H1 (cell line): ENCODE measurements around the gene DUSP12. TPM values are rescaled to one million over a fixed set of nuclear protein-coding genes. Genes with fewer than 3 reads are reported as not detected.

Source experiments
- CTCF ChIA-PET: fragments of 300-600 bp; sonication (Branson Sonifier 250); formaldehyde crosslinking; loops from one replicate; lab custom pipeline; 2021; ENCODE audit not compliant: partially characterized antibody; lab: Charles Lee
- POLR2A ChIA-PET: fragments of 300-600 bp; sonication (Branson Sonifier 250); formaldehyde crosslinking; loops from one replicate; lab custom pipeline; 2021; ENCODE audit warnings: inconsistent platforms; ENCODE audit not compliant: partially characterized antibody; lab: Charles Lee
- DNase-seq, 2 experiments: peaks; one replicate each; pipeline versions ENCODE4 v3.0.0 to v3.0.0-alpha.2; 2010 to 2022; ENCODE audit warnings: low spot score in 2 of 2, low read depth in 1 of 2, mixed read lengths in 1 of 2
- FAIRE-seq: peaks from 2 replicates; lab custom pipeline; 2011; peaks lifted over from hg19 to GRCh38; lab: Jason Lieb, UNC
- H2AFZ ChIP-seq: 2 replicates; pipeline ENCODE4 v1.8.1; 2012; ENCODE audit warnings: low read length, inconsistent platforms
- H2AK5ac ChIP-seq: 2 replicates; pipeline ENCODE4 v1.6.1; 2013; ENCODE audit warnings: low read depth, low read length
- H2BK120ac ChIP-seq: replicated peaks from 2 replicates; pipeline ENCODE3; 2013; ENCODE audit warnings: low read depth, low read length, inconsistent platforms
- H2BK12ac ChIP-seq: 2 replicates; pipeline ENCODE4 v1.6.1; 2013; ENCODE audit warnings: low read depth, low read length
- H2BK15ac ChIP-seq: 2 replicates; pipeline ENCODE4 v1.6.1; 2013; ENCODE audit warnings: low read length
- H2BK20ac ChIP-seq: 2 replicates; pipeline ENCODE4 v1.6.1; 2013; ENCODE audit warnings: low read length
- H2BK5ac ChIP-seq: 2 replicates; pipeline ENCODE4 v1.6.1; 2013; ENCODE audit warnings: low read depth, low read length
- H3K14ac ChIP-seq: 2 replicates; pipeline ENCODE4 v1.6.1; 2013; ENCODE audit warnings: inconsistent platforms; ENCODE audit not compliant: insufficient read length
- H3K18ac ChIP-seq: 2 replicates; pipeline ENCODE4 v1.6.1; 2013; ENCODE audit warnings: low read length; ENCODE audit errors: extremely low read depth
- H3K23ac ChIP-seq: 2 replicates; pipeline ENCODE4 v1.6.1; 2013; ENCODE audit warnings: inconsistent platforms; ENCODE audit not compliant: insufficient read length
- H3K23me2 ChIP-seq: 2 replicates; pipeline ENCODE4 v1.6.1; 2013; ENCODE audit warnings: low read depth, low read length
- H3K27ac ChIP-seq: 2 replicates; pipeline ENCODE4 v1.6.1; 2011; ENCODE audit warnings: low read depth, low read length, inconsistent platforms
- H3K27me3 ChIP-seq, 4 experiments: replicated peaks in 1 of 4; 1 replicate in 1 of 4; 2 replicates in 3 of 4; pipeline versions ENCODE4 v1.6.1 to v1.8.1; 2011 to 2013; ENCODE audit warnings: low read length in 3 of 4, mild to moderate bottlenecking in 3 of 4, inconsistent platforms in 2 of 4, mixed read lengths in 2 of 4, moderate library complexity in 1 of 4; ENCODE audit not compliant: control insufficient read depth in 3 of 4, insufficient read depth in 3 of 4; ENCODE audit errors: extremely low read depth in 1 of 4
- H3K36me3 ChIP-seq, 4 experiments: 2 replicates each; pipeline versions ENCODE4 v1.6.1 to v1.8.1; 2011 to 2013; ENCODE audit warnings: mild to moderate bottlenecking in 4 of 4, low read length in 3 of 4, moderate library complexity in 2 of 4, control low read depth in 1 of 4, inconsistent platforms in 1 of 4; ENCODE audit not compliant: insufficient read depth in 4 of 4, control insufficient read depth in 2 of 4
- H3K4ac ChIP-seq: replicated peaks from 2 replicates; pipeline ENCODE3; 2013; ENCODE audit warnings: low read length, low read depth, mixed read lengths, inconsistent platforms; ENCODE audit not compliant: insufficient read length
- H3K4me1 ChIP-seq, 4 experiments: replicated peaks in 1 of 4; 1 replicate in 1 of 4; 2 replicates in 3 of 4; pipeline versions ENCODE4 v1.6.1 to v1.8.1; 2011 to 2013; ENCODE audit warnings: low read length in 3 of 4, inconsistent platforms in 2 of 4, mixed read lengths in 1 of 4; ENCODE audit not compliant: insufficient read depth in 4 of 4, control insufficient read depth in 3 of 4
- H3K4me2 ChIP-seq, 2 experiments: 2 replicates each; pipeline versions ENCODE4 v1.6.1 to v1.8.1; 2011 to 2013; ENCODE audit warnings: low read depth in 2 of 2, low read length in 2 of 2, control low read depth in 1 of 2, inconsistent platforms in 1 of 2, mild to moderate bottlenecking in 1 of 2; ENCODE audit not compliant: insufficient read depth in 1 of 2
- H3K4me3 ChIP-seq, 4 experiments: fragments of 200-600, 300-600 bp in 1 of 4; sonication (generic), shearing (Covaris generic), sonication (Bioruptor Twin) in 1 of 4; 2 replicates each; pipeline versions ENCODE4 v1.5.1 to v1.8.1; 2011 to 2016; ENCODE audit warnings: low read length in 4 of 4, low read depth in 3 of 4, control low read depth in 2 of 4, inconsistent platforms in 2 of 4, mild to moderate bottlenecking in 2 of 4, mixed read lengths in 1 of 4, moderate library complexity in 1 of 4; ENCODE audit not compliant: insufficient read depth in 2 of 4; ENCODE audit errors: extremely low read depth in 1 of 4
- H3K56ac ChIP-seq: replicated peaks from 2 replicates; pipeline ENCODE3; 2013; ENCODE audit warnings: low read depth, mild to moderate bottlenecking, mixed read lengths, low read length, inconsistent platforms; ENCODE audit not compliant: insufficient read length
- H3K79me1 ChIP-seq: 2 replicates; pipeline ENCODE4 v1.6.1; 2013; ENCODE audit warnings: low read depth, low read length, control low read depth
- H3K79me2 ChIP-seq, 2 experiments: 2 replicates each; pipeline versions ENCODE4 v1.6.1 to v1.8.1; 2012 to 2013; ENCODE audit warnings: low read length in 2 of 2, mild to moderate bottlenecking in 2 of 2, inconsistent platforms in 1 of 2; ENCODE audit not compliant: insufficient read depth in 2 of 2, control insufficient read depth in 1 of 2
- H3K9ac ChIP-seq, 4 experiments: replicated peaks in 1 of 4; 1 replicate in 1 of 4; 2 replicates in 3 of 4; pipeline versions ENCODE4 v1.6.1 to v1.8.1; 2011 to 2013; ENCODE audit warnings: low read depth in 3 of 4, low read length in 3 of 4, control low read depth in 2 of 4, mild to moderate bottlenecking in 2 of 4, moderate library complexity in 2 of 4, inconsistent platforms in 1 of 4; ENCODE audit errors: extremely low read depth in 1 of 4
- H3K9me3 ChIP-seq, 2 experiments: 2 replicates each; pipeline versions ENCODE4 v1.6.1 to v1.8.1; 2012 to 2013; ENCODE audit warnings: mild to moderate bottlenecking in 2 of 2, moderate library complexity in 2 of 2, control low read depth in 1 of 2, inconsistent platforms in 1 of 2, low read depth in 1 of 2, low read length in 1 of 2, mixed read lengths in 1 of 2; ENCODE audit not compliant: insufficient read depth in 2 of 2
- H4K20me1 ChIP-seq, 2 experiments: replicated peaks in 1 of 2; 2 replicates each; pipeline versions ENCODE3 to v1.8.1; 2011 to 2013; ENCODE audit warnings: inconsistent platforms in 2 of 2, low read length in 2 of 2, mild to moderate bottlenecking in 1 of 2; ENCODE audit not compliant: insufficient read depth in 2 of 2, control insufficient read depth in 1 of 2
- H4K5ac ChIP-seq: 2 replicates; pipeline ENCODE4 v1.6.1; 2013; ENCODE audit warnings: low read length, low read depth, mixed read lengths, inconsistent platforms; ENCODE audit not compliant: insufficient read length
- H4K8ac ChIP-seq: 2 replicates; pipeline ENCODE4 v1.8.0; 2013; ENCODE audit warnings: mild to moderate bottlenecking, moderate library complexity, low read length, inconsistent platforms; ENCODE audit not compliant: insufficient read depth; ENCODE audit errors: extremely low read depth
- H4K91ac ChIP-seq: replicated peaks from 2 replicates; pipeline ENCODE3; 2013; ENCODE audit warnings: low read length, mixed read lengths, inconsistent platforms; ENCODE audit not compliant: insufficient read length
- EP300 ChIP-seq, 2 experiments: IDR thresholded peaks; 1 replicate in 1 of 2; 2 replicates in 1 of 2; pipeline ENCODE4 v1.6.1; 2011 to 2012; ENCODE audit warnings: low read depth in 2 of 2, low read length in 2 of 2, mild to moderate bottlenecking in 2 of 2, borderline replicate concordance in 1 of 2, inconsistent platforms in 1 of 2, moderate library complexity in 1 of 2
- JUND ChIP-seq: IDR thresholded peaks from 2 replicates; pipeline ENCODE4 v1.6.1; 2011; ENCODE audit warnings: mild to moderate bottlenecking, improper control_type of control experiment, low read length
- POU5F1 ChIP-seq: IDR thresholded peaks from 2 replicates; pipeline ENCODE4 v1.6.1; 2011; ENCODE audit warnings: low read depth, mild to moderate bottlenecking, low read length, moderate library complexity
- RBBP5 ChIP-seq: IDR thresholded peaks from 2 replicates; pipeline ENCODE4 v1.7.1; 2012; ENCODE audit warnings: low read depth, mild to moderate bottlenecking, inconsistent platforms, low read length, moderate library complexity, borderline replicate concordance
- SAP30 ChIP-seq: fragments of 300-600 bp; sonication (generic); IDR thresholded peaks from 2 replicates; pipeline ENCODE4 v1.7.1; 2012; ENCODE audit warnings: low read length, moderate library complexity, mild to moderate bottlenecking, inconsistent platforms; ENCODE audit not compliant: insufficient read depth, insufficient replicate concordance
- SIN3A ChIP-seq, 2 experiments: IDR thresholded peaks in 1 of 2; conservative IDR thresholded peaks in 1 of 2; 2 replicates each; pipeline ENCODE4 v1.6.1; 2011 to 2012; ENCODE audit warnings: low read length in 2 of 2, improper control_type of control experiment in 1 of 2, low read depth in 1 of 2, mild to moderate bottlenecking in 1 of 2
- SRF ChIP-seq: IDR thresholded peaks from 2 replicates; pipeline ENCODE4 v1.6.1; 2011; ENCODE audit warnings: mild to moderate bottlenecking, low read depth, low read length, moderate library complexity
- TBP ChIP-seq: IDR thresholded peaks from 2 replicates; pipeline ENCODE4 v1.6.1; 2011; ENCODE audit warnings: low read depth, low read length, improper control_type of control experiment
- TEAD4 ChIP-seq: IDR thresholded peaks from 2 replicates; pipeline ENCODE4 v1.6.1; 2012; ENCODE audit warnings: low read depth, low read length, inconsistent platforms, mixed read lengths
- WGBS, 2 experiments: shearing (Covaris generic) in 1 of 2; methylation state at CpG; one replicate each; pipeline versions ENCODE4 v1.1.6 to v1.1.7; 2013 to 2015; ENCODE audit warnings: low lambda C conversion rate in 2 of 2, mixed read lengths in 2 of 2, inconsistent platforms in 1 of 2, low coverage in 1 of 2, missing lambda C conversion rate in 1 of 2; ENCODE audit not compliant: insufficient replicate concordance in 2 of 2, insufficient coverage in 1 of 2, insufficient read length in 1 of 2; ENCODE audit errors: extremely low coverage in 1 of 2, missing lambda C conversion rate in 1 of 2; 5-methylcytosine and 5-hydroxymethylcytosine counted together
- polyA plus RNA-seq, 7 experiments: library from polyadenylated mRNA; depleted of rRNA in 3 of 7; stranded (reverse) in 5 of 7; unstranded in 2 of 7; fragments of >200 nt in 5 of 7; fragments of 200-250 nt in 2 of 7; gene quantifications; 1 replicate in 5 of 7; 2 replicates in 1 of 7; 4 replicates in 1 of 7; pipeline versions ENCODE4 v1.2.1 to v1.2.3, GENCODE V29; 2011 to 2013; ENCODE audit warnings: missing spikeins in 2 of 7, mixed read lengths in 2 of 7
- total RNA-seq: library from RNA; stranded (reverse); fragmentation: NEBNext Ultra II Directional; extraction: Animal tissue kit (Norgen Biotek cat#: 25700); gene quantifications from 2 replicates; pipeline ENCODE4 v1.2.1, GENCODE V29; 2021
- TF ChIP-seq, protein P1 (sequence below): IDR thresholded peaks from 2 replicates; pipeline ENCODE4 v1.6.1; 2012; ENCODE audit warnings: low read length, inconsistent platforms

Gene DUSP12
- total and polyA plus RNA-seq, 2 of the 8 experiments (the other 6 are each of a cell fraction or from before 2014, with no cell fraction given), result 27.6 to 33.9 TPM

DNA sequence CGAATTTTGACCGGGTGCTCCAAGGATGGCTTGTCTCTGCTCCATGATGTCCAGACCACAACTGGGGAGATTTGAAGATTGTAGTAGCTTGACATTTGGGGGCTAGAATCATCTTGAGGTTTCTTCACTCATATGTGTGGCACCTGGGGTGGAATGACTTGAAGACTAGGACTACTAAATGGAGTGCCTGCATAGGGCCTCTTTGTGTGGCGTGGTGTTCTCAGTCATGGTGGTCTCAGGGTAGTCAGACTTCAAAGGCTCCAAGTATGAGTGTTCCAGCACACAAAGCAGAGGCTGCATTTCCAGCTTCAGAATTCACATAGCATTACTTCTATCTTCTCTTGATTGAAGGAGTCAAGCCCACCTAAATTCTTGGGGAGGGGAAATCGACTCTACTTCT is 33.3 kb downstream of the DUSP12 start:
- no peak overlapping the region for H2AFZ ChIP-seq
- H3K23me2 ChIP-seq, result no peaks in the 10 kb centered on the region
- H3K4ac ChIP-seq, result no peak overlapping the region
- no peak overlapping the region for H3K4me2 ChIP-seq
- no peak overlapping the region for H3K9ac ChIP-seq
- 94% methylated on average over 4 of the region's 4 CpGs; no CpG with 5 or more reads in 1 of the 2 experiments for WGBS, 2 experiments
- no peak for FAIRE-seq
- no peak overlapping the region for H2BK15ac ChIP-seq
- no peak overlapping the region for H4K5ac ChIP-seq
- H3K27me3 ChIP-seq, result no peaks in the 10 kb centered on the region
- H2BK120ac ChIP-seq, result no peak overlapping the region
- no peak overlapping the region for H2BK12ac ChIP-seq
- H3K79me1 ChIP-seq, result no peaks in the 10 kb centered on the region
- no peak overlapping the region for H3K18ac ChIP-seq
- no peak overlapping the region for H2AK5ac ChIP-seq
- H3K79me2 ChIP-seq, result no peaks in the 10 kb centered on the region
- no peaks in the 10 kb centered on the region for H3K9me3 ChIP-seq
- no peak overlapping the region for H3K56ac ChIP-seq
- no peak for TF ChIP-seq EP300 (IDR thresholded peaks at IDR 0.05; ENCODE audit: borderline replicate concordance in 1 of 2, low read depth in 2 of 2, low read length in 2 of 2)
- TF ChIP-seq, protein P1, sequence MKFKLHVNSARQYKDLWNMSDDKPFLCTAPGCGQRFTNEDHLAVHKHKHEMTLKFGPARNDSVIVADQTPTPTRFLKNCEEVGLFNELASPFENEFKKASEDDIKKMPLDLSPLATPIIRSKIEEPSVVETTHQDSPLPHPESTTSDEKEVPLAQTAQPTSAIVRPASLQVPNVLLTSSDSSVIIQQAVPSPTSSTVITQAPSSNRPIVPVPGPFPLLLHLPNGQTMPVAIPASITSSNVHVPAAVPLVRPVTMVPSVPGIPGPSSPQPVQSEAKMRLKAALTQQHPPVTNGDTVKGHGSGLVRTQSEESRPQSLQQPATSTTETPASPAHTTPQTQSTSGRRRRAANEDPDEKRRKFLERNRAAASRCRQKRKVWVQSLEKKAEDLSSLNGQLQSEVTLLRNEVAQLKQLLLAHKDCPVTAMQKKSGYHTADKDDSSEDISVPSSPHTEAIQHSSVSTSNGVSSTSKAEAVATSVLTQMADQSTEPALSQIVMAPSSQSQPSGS, result no peak
- no peak for TF ChIP-seq TEAD4
- no peak for TF ChIP-seq TBP
- TF ChIP-seq JUND, result no peak
- no peak for TF ChIP-seq POU5F1
- no peak for TF ChIP-seq SAP30
- TF ChIP-seq SRF, result no peak
- no peak for TF ChIP-seq RBBP5
- TF ChIP-seq SIN3A (conservative IDR thresholded peaks at IDR 0.05 in 1 of 2, IDR thresholded peaks at IDR 0.05 in 1 of 2; ENCODE audit: low read depth in 1 of 2, low read length in 2 of 2), result no peak
- no peak overlapping the region for H2BK20ac ChIP-seq
- no peak overlapping the region for H4K8ac ChIP-seq
- H3K23ac ChIP-seq, result no peak overlapping the region
- no peak overlapping the region for H4K91ac ChIP-seq
- CTCF ChIA-PET, result interaction anchor here (1.3 kb wide), 1 partner anchor 9 kb away, joined by 4 read pairs; no protein-coding TSS in a partner anchor
- H3K27ac ChIP-seq, result no peak overlapping the region
- H3K14ac ChIP-seq, result no peak overlapping the region
- H3K36me3 ChIP-seq, result peaks cover 0 to 9% (median 0%) of the 10 kb centered on the region in 4 experiments; a peak in 2 of 8 replicates
- DNase-seq, result no peak
- no peaks in the 10 kb centered on the region for H3K4me1 ChIP-seq
- POLR2A ChIA-PET, result interaction anchor here (0.7 kb wide), 1 partner anchor 14 kb away, joined by 3 read pairs; no protein-coding TSS in a partner anchor
- no peak overlapping the region for H3K4me3 ChIP-seq
- H2BK5ac ChIP-seq, result no peak overlapping the region
- H4K20me1 ChIP-seq, result peaks cover 0 to 1% of the 10 kb centered on the region in 2 experiments
